NCI-H1048 (cell line): ENCODE data around the gene CTNND2.
A peak's percentile ranks its signal among the peaks of the same experiment; 100 is the strongest.

Experiments
- DNase-seq: peaks from one replicate; lab custom pipeline; 2025; lab: John Stamatoyannopoulos, UW

CTNND2 gene

GRCh38 chr5:11252075-11252474, 652.2 kb downstream of the CTNND2 start:
- no peak for DNase-seq

DNA sequence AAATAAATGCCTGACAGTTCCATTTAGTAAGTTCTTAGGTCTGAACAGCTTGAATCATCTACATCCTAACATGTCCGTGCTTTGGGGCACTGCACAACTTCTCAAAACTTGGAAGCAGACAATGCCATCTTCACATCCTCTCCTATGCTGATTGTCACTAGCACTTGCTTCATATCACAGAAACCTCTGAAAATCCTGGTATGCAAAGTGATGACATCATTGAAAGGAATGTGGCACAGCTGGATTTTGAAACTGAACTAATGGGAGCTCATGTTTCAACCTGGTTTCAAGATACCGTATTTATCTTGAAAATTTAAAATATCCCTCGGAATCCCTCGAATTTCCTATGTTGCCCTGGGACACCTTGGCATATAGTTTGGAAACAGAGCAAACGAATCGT, 653.0 kb downstream of the CTNND2 start:
- no peak for DNase-seq

DNA sequence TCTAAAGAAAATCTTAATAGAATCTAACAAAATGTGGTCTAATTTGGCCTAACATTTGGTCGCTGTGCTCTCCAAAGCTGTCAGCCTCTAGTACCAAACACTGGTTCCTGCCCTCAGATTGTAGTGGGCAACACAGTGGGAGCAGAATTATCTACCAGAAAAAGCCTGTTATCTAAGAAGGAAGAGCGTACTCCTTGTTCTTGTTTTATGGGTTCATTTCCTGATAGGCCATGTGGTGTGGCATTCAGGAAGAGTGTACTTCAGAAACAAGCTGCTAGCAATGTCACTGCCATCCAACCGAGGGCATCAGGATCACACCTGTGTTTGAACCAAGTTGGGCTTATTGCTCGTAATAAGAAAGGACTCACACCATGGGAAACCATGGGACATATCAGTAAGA, 655.3 kb downstream of the CTNND2 start:
- DNase-seq, result no peak

DNA sequence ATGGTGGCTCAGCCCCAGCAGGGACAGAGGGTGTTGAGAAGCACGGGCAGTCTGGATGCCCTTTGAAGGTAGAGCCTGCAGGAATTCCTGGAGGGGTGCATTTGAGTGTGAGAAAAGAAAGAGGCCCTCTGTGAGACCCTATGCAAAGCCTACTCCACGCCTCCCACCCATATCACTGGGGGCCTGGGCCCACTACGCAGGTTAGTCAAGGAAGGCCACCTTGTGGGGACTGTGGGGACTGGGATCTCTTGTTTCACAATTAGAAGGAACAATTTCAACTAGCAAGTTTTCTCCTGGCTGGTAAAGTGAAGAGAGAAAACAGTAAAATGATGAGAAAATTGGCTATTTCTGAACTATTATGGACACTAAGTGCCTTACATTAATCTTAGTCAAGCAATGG, 657.0 kb downstream of the CTNND2 start:
- no peak for DNase-seq

DNA sequence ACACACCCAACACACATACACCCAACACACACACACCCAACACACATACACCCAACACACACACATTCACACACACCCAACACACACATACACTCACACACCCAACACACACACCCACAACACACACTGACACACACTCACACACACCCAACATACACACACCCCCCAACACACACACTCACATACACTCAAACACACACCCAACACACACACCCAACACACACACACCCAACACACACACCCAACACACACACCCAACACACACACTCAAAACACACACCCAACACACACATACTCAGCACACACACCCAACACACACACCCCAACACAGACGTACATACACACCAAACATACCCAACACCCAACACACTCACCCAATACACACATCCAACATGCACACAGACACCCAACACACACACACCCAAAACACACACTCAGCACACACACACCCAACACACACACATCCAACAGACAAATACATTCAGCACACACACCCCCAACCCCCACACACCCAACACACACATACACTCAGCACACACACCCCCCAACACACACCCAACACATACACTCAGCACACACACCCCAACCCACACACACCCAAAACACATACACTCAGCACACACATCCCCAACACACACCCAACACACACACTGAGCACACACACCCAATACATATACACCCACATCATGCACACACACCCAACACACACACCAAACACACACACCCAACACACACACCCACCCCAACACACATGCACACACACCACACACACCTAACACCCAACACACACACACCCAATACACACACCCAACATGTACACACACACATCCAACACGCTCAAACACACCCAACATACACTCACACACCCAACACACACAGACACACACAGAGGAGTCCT, 663.7 kb downstream of the CTNND2 start:
- DNase-seq, result no peak

- DNase-seq, result no peak
Observed at GRCh38 chr5:11239261-11240015, 664.8 kb downstream of the CTNND2 start.

DNA sequence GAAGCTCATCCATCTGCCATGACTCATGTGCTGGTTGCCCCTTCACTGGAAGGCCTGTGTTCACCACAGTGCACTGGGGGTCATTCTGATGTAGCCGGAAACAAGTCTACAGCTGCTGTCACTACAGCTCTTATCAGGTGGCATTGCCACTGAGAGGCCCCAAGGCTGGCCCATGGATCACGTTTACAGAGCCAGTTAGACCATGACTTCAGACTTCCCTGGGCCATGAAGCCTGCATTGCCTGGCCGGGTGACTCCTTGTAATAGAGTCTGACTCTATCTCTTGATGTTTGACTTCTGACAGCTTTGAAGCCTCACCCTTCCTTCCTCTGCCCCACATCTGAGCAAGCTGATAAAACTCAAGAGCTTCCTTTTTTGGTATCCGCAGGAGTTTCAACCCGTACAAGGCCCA, 669.7 kb downstream of the CTNND2 start:
- no peak for DNase-seq

GRCh38 chr5:11230890-11231289, 673.4 kb downstream of the CTNND2 start:
- no peak for DNase-seq

GRCh38 chr5:11227064-11227463, 677.2 kb downstream of the CTNND2 start:
- DNase-seq, result no peak

GRCh38 chr5:11224436-11225187, 679.6 kb downstream of the CTNND2 start:
- DNase-seq, result no peak

- DNase-seq, result no peak
Observed at GRCh38 chr5:11222169-11222568, 682.1 kb downstream of the CTNND2 start.

GRCh38 chr5:11214864-11215644, 689.2 kb downstream of the CTNND2 start:
- DNase-seq, result no peak

- no peak for DNase-seq
Observed at GRCh38 chr5:11212706-11213105, 691.5 kb downstream of the CTNND2 start.

DNA sequence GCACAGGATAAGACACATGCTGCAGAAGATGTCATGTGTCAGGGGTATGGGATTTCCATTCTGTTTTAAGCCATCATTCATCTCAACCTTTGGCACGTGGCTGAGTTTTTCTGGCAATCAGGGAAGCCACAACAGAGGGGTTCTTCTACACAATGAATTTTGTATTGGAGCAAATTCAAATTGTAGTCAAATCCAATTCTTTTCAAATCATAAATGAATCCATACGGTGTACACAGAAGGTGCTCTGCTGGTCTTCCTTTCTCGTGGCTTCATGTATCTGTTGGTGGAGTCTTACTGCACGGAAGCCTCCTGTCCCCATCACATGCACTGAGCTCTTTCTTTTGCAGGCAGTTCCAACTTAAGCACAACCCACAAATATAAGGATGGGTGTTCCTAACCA, 706.5 kb downstream of the CTNND2 start:
- DNase-seq, result no peak

- DNase-seq, result no peak
Observed at GRCh38 chr5:11191673-11192072, 712.6 kb downstream of the CTNND2 start.

GRCh38 chr5:11182441-11183080, 721.7 kb downstream of the CTNND2 start:
- DNase-seq, result peak; percentile 77

- no peak for DNase-seq
Observed at GRCh38 chr5:11181940-11182339, 722.3 kb downstream of the CTNND2 start.

DNA sequence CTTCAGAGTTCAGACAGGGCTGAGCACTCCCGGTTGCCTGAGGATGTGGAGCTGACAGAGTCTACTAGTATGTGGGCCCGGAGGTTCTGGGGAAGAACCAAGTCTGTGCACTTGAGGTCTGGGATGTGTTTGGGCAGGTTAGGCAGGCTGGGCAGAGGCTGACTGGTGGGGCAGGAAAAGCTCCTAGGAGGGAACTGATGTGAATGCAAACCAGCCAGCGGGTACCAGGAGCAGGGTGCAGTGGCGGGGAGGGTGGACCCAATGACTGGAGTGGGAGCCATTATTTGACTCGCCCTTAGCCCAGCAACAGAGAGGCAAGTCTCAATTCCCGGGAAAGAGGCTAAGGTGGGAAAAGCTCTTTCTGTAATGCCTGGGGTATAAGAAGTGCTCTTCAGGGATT, 723.4 kb downstream of the CTNND2 start:
- DNase-seq, result no peak

DNA sequence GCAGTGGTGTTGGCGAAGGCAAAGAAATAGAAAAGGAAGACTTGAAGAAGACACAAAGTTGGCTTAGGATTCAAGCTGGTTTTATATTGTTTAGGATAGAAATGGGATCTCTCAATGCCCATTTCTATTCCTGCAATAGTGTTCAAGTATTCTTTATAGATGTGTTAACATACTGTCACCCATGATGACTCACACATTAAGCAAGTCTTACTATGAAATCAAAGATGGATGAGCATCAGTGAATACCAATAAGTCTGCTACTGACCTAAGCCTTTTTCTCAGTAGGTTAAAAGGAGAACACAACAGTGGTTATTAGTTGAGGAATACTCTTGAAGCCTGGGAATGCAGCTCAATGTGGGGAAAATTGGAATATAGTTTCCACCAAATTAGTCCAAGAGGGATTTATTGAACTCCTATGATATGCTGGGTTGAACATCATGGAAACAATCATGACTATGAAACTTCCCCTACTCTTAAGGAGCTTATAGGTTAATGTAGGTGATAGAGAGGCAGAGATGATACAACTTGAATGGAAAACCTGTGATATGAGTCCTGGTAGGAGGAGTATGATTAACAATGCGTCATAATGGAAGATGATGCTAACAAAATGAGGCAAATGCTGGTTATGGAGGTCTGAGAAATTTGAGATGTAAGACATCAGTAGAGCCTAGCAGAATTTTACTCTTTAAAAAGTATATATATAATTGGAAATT, 726.1 kb downstream of the CTNND2 start:
- DNase-seq, result no peak

DNA sequence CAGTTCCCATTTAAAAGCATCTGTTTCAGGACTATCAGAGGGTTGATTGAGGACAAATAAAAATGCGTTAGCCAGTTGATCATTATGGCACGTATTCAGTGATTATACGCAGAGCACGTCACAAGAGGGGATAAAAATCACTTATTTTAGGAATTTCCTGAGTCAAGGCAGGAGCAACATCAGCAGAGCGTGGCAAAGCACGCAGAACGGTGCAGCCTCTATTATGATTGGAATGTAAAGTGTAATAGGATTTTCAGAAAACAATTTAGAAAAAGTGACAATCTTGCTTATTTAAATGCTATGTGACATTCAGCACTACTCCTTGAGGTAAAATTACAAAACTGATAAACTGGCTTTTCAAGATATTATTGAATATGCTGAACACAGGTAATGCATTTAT, 729.7 kb downstream of the CTNND2 start:
- no peak for DNase-seq

- DNase-seq, result no peak
Observed at GRCh38 chr5:11172484-11172883, 731.8 kb downstream of the CTNND2 start.
